GM15510 (cell line): ENCODE measurements around the gene AFG3L2.
A peak's percentile ranks its signal among the peaks of the same experiment; 100 is the strongest.

Source experiments
- POLR2A ChIP-seq: IDR thresholded peaks from 3 replicates; pipeline ENCODE4 v1.6.1; 2011; ENCODE audit warnings: borderline replicate concordance; ENCODE audit not compliant: insufficient read length; ENCODE audit errors: extremely low read depth

The AFG3L2 gene

GRCh38 chr18:12376754-12377555 lies at the start of gene AFG3L2:
AFG3L2 (minus strand) TSS chr18:12377227; CDS start chr18:12377082, 145 bp downstream.
- peak; percentile 99 for TF ChIP-seq POLR2A

- no peak for TF ChIP-seq POLR2A
Measured at GRCh38 chr18:12424252-12424651, 47.2 kb upstream of the AFG3L2 start.

- no peak for TF ChIP-seq POLR2A
Measured at GRCh38 chr18:12423820-12424219, 46.8 kb upstream of the AFG3L2 start.

- no peak for TF ChIP-seq POLR2A
Measured at GRCh38 chr18:12423393-12423792, 46.4 kb upstream of the AFG3L2 start.

- no peak for TF ChIP-seq POLR2A
Measured at GRCh38 chr18:12422936-12423335, 45.9 kb upstream of the AFG3L2 start.

- TF ChIP-seq POLR2A: no peak
Measured at GRCh38 chr18:12421732-12422131, 44.7 kb upstream of the AFG3L2 start.

- no peak for TF ChIP-seq POLR2A
Measured at GRCh38 chr18:12420821-12421421, 43.9 kb upstream of the AFG3L2 start.

GRCh38 chr18:12417687-12418086 lies 40.7 kb upstream of the AFG3L2 start:
- no peak for TF ChIP-seq POLR2A

- TF ChIP-seq POLR2A: no peak
Measured at GRCh38 chr18:12416098-12416729, 39.2 kb upstream of the AFG3L2 start.

GRCh38 chr18:12411456-12411855 lies 34.4 kb upstream of the AFG3L2 start:
- TF ChIP-seq POLR2A: no peak

GRCh38 chr18:12410081-12410481 lies 33.1 kb upstream of the AFG3L2 start:
- TF ChIP-seq POLR2A: no peak

- no peak for TF ChIP-seq POLR2A
Measured at GRCh38 chr18:12409469-12409868, 32.4 kb upstream of the AFG3L2 start.

- no peak for TF ChIP-seq POLR2A
Measured at GRCh38 chr18:12408247-12408869, 31.3 kb upstream of the AFG3L2 start.

GRCh38 chr18:12406371-12407111 lies 29.5 kb upstream of the AFG3L2 start:
- no peak for TF ChIP-seq POLR2A
